Measurements from ENCODE around the gene MXRA7. TPM values are rescaled to one million over a fixed set of nuclear protein-coding genes. Genes with fewer than 3 reads are reported as not detected.
"Not testable (repeated sequence)": the region's sequence is repeated elsewhere in the genome, so short reads cannot be mapped to it uniquely, and the experiment has no call there.

Gene MXRA7
- total RNA-seq, 2 donors from 2014 or later, result 241 to 341 TPM

DNA sequence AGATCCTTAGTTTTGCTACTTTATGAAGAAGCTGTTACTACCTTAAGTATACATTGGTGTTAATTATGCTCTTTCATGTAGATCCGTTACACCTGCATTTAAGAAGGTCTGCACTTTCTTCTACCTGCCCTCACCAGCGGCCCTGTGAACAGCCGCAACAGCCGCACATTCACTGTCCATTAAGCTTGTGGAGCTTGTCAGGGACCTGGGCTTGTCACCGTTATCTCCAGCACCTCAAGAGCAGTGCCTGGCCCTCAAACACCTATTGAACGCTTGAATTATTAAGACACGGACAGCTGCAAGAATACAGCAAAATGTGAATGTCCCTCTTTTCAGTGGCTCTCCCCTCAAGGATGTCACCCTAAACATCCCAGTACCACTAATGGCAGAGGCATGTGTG, 3.0 kb upstream of the MXRA7 start:
- DNase-seq (ENCODE audit: low spot score) (no peak), ATAC-seq (ENCODE audit: insufficient number of reproducible peaks, low FRiP score, low read depth) (no peak)
- Histone ChIP-seq H3K27ac (no peak overlapping the region), H3K27me3 (replicated peaks; ENCODE audit: insufficient read depth) (no peaks in the 10 kb centered on the region), H3K36me3 (peaks cover 31% of the 10 kb centered on the region), H3K4me1 (ENCODE audit: control insufficient read depth in 1 of 2, low read depth in 2 of 2) (peaks cover 7 to 50% of the 10 kb centered on the region in 2 donors), H3K4me3 (no peak overlapping the region), H3K9me3 (no peaks in the 10 kb centered on the region)
- TF ChIP-seq, protein P1, sequence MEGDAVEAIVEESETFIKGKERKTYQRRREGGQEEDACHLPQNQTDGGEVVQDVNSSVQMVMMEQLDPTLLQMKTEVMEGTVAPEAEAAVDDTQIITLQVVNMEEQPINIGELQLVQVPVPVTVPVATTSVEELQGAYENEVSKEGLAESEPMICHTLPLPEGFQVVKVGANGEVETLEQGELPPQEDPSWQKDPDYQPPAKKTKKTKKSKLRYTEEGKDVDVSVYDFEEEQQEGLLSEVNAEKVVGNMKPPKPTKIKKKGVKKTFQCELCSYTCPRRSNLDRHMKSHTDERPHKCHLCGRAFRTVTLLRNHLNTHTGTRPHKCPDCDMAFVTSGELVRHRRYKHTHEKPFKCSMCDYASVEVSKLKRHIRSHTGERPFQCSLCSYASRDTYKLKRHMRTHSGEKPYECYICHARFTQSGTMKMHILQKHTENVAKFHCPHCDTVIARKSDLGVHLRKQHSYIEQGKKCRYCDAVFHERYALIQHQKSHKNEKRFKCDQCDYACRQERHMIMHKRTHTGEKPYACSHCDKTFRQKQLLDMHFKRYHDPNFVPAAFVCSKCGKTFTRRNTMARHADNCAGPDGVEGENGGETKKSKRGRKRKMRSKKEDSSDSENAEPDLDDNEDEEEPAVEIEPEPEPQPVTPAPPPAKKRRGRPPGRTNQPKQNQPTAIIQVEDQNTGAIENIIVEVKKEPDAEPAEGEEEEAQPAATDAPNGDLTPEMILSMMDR (IDR thresholded peaks at IDR 0.05), result no peak

- ATAC-seq (ENCODE audit: insufficient number of reproducible peaks, low FRiP score, low read depth); H3K27me3 ChIP-seq (replicated peaks; ENCODE audit: insufficient read depth); H3K9me3 ChIP-seq; H3K4me3 ChIP-seq; DNase-seq (ENCODE audit: low spot score): not testable (repeated sequence)
- peak overlapping the region in 1 of 2 donors; percentile 72 for H3K27ac ChIP-seq
- H3K4me1 ChIP-seq (ENCODE audit: control insufficient read depth in 1 of 2, low read depth in 2 of 2), result peaks cover 18 to 63% of the 10 kb centered on the region in 2 donors
- H3K36me3 ChIP-seq, result peaks cover 17% of the 10 kb centered on the region
These were observed 1.6 kb upstream of the MXRA7 start for GRCh38 chr17:76712321-76712720.

GRCh38 chr17:76709951-76710862, 558 bp downstream of the MXRA7 start:
- Histone ChIP-seq H3K4me1 (ENCODE audit: control insufficient read depth in 1 of 2, low read depth in 2 of 2) (peaks cover 18 to 55% of the 10 kb centered on the region in 2 donors), H3K36me3 (peaks cover 12% of the 10 kb centered on the region), H3K4me3 (peak overlapping the region; percentile 74), H3K27ac (peak overlapping the region; percentile 95 to 98)
- not testable (repeated sequence) for DNase-seq (ENCODE audit: low spot score); H3K9me3 ChIP-seq; H3K27me3 ChIP-seq (replicated peaks; ENCODE audit: insufficient read depth); ATAC-seq (ENCODE audit: insufficient number of reproducible peaks, low FRiP score, low read depth)

DNA sequence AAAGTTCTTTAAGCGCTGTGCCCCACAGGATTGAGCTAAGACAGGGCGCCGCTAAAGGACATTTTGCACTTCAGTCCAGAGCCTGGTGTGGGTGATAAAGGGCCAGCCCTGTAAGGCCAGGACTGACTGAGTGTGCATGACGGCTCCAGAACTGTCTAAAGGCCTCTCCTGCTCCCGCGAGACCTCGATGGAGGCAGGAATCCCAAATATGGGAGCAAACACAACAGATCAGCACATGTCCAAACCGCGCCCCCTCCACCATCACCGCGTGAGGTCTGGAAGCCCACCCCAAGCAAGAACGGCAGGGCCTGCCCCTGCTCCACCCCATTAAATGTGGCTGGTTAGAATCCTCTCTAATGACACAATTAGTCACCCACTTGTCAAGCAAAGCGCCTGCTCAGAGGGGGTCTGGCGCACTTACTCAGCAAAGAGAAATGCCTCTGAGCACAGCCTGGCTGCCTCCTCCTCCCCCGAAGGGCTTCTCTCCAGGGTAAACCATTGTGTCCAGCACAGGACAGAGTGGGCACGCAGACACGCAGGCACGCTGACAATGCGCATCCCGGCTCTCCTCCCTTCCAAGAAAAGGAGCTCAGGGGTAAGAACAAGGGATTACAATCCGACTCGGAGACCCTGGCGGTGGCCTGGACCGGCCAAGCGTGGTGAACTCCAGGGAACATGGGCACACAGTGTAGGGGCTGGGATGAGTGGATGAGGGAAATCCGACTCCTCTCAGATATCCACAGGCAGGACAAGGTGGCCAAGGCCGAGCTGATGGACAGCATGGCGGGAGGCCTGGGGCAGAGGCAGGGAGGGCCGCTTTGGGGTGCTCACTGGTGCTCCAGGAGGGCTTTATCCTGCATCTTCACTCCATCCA, 1.5 kb downstream of the MXRA7 start:
- peak; percentile 71 for ATAC-seq (ENCODE audit: insufficient number of reproducible peaks, low FRiP score, low read depth)
- Histone ChIP-seq H3K4me3 (peak overlapping the region; percentile 74), H3K9me3 (no peaks in the 10 kb centered on the region), H3K27ac (peak overlapping the region; percentile 95 to 98), H3K4me1 (ENCODE audit: control insufficient read depth in 1 of 2, low read depth in 2 of 2) (peaks cover 18 to 46% of the 10 kb centered on the region in 2 donors), H3K36me3 (peaks cover 11% of the 10 kb centered on the region), H3K27me3 (replicated peaks; ENCODE audit: insufficient read depth) (no peaks in the 10 kb centered on the region)
- TF ChIP-seq, protein P1 (IDR thresholded peaks at IDR 0.05), result peak; percentile 10
- DNase-seq (ENCODE audit: low spot score), result peak; percentile 88

DNA sequence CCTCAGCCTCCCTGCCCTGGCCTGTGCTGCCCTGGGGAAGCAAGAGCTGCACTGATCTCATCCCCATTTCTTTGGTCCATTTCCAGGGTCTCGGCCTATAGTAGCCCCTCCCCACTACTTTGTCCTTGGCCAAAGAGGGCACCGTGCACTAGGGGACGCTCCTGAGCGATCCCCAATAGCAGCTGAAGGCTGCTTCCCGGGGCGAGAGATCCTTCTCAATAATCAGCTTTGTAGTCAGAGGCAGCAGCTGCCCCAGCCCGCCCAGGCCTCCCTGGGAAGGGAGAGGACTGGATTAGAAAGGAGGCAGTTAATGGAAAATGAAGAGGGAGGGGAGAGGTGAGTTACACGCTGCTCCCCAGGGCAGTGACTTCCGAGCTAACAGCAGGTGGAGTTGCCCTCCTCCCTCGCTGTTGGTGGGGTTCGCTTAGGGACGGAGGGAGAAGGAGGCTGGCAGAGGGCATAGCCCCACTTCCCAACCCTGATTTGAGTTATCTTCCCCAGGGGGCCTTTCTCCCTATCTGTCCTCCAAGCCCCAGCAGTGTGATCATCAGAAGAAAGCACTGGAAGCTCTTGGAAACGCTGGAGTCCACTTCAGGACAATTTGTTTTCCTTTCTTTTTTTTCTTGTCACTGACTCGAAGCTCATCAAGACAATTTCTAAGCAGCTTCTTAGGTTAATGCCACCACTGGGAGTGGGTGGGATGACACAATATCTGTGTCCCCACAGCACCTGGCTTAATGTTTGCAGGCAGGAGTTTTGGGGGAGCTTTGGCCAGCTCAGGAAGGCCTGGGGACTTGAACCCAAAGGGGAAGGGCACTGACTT, 2.6 kb downstream of the MXRA7 start:
- peak overlapping the region; percentile 74 for H3K4me3 ChIP-seq
- H3K27me3 ChIP-seq (replicated peaks; ENCODE audit: insufficient read depth), result no peaks in the 10 kb centered on the region
- DNase-seq (ENCODE audit: low spot score), result no peak
- TF ChIP-seq, protein P1 (IDR thresholded peaks at IDR 0.05), result no peak
- no peak for ATAC-seq (ENCODE audit: insufficient number of reproducible peaks, low FRiP score, low read depth)
- peaks cover 18 to 51% of the 10 kb centered on the region in 2 donors for H3K4me1 ChIP-seq (ENCODE audit: control insufficient read depth in 1 of 2, low read depth in 2 of 2)
- H3K9me3 ChIP-seq, result no peaks in the 10 kb centered on the region
- peak overlapping the region; percentile 95 to 98 for H3K27ac ChIP-seq
- no peaks in the 10 kb centered on the region for H3K36me3 ChIP-seq

Measured in thoracic aorta (tissue), 2 donors.